GM21526 (cell line): ENCODE results near the gene ZNF777.

ENCODE experiments used
- ATAC-seq: cut with Tn5 transposase; IDR thresholded peaks from one replicate; pipeline ENCODE4 v1.9.1; 2021; ENCODE audit warnings: moderate library complexity; ENCODE audit not compliant: unreplicated experiment, low FRiP score

ZNF777 gene

GRCh38 chr7:149477494-149478443 is 16.9 kb upstream of the ZNF777 start:
- no peak for ATAC-seq

GRCh38 chr7:149476791-149477190 is 15.9 kb upstream of the ZNF777 start:
- ATAC-seq, result no peak

- ATAC-seq, result no peak
Measured at GRCh38 chr7:149475121-149476045, 14.5 kb upstream of the ZNF777 start.

- ATAC-seq, result no peak
Measured at GRCh38 chr7:149474309-149475120, 13.7 kb upstream of the ZNF777 start.

- ATAC-seq, result no peak
Measured at GRCh38 chr7:149473251-149473650, 12.4 kb upstream of the ZNF777 start.

- no peak for ATAC-seq
Measured at GRCh38 chr7:149471289-149471953, 10.6 kb upstream of the ZNF777 start.

GRCh38 chr7:149469806-149470205 is 8.9 kb upstream of the ZNF777 start:
- ATAC-seq, result no peak

- no peak for ATAC-seq
Measured at GRCh38 chr7:149468208-149468607, 7.3 kb upstream of the ZNF777 start.

- ATAC-seq, result no peak
Measured at GRCh38 chr7:149467321-149467859, 6.5 kb upstream of the ZNF777 start.

GRCh38 chr7:149466364-149466763 is 5.5 kb upstream of the ZNF777 start:
- no peak for ATAC-seq

- ATAC-seq, result no peak
Measured at GRCh38 chr7:149463500-149464161, 2.8 kb upstream of the ZNF777 start.

GRCh38 chr7:149462101-149462520 is 1.2 kb upstream of the ZNF777 start:
- no peak for ATAC-seq

GRCh38 chr7:149459540-149460452 is 1.1 kb downstream of the ZNF777 start:
- ATAC-seq, result peak; percentile 29

- ATAC-seq, result no peak
Measured at GRCh38 chr7:149459201-149459539, 1.7 kb downstream of the ZNF777 start.

- ATAC-seq, result no peak
Measured at GRCh38 chr7:149458235-149458634, 2.6 kb downstream of the ZNF777 start.

GRCh38 chr7:149457766-149458165 is 3.1 kb downstream of the ZNF777 start:
- no peak for ATAC-seq

GRCh38 chr7:149456506-149457421 is 4.1 kb downstream of the ZNF777 start:
- no peak for ATAC-seq
